Activated CD8-positive, alpha-beta memory T cell treated with anti-CD3 and anti-CD28 coated beads, Interleukin-2, amount 50 U/mL, for 48 hours (primary cell): ENCODE measurements around the gene GPER1.

Experiments
- DNase-seq: peaks from one replicate; pipeline ENCODE4 v3.0.0-alpha.2; 2020

The GPER1 gene

DNA sequence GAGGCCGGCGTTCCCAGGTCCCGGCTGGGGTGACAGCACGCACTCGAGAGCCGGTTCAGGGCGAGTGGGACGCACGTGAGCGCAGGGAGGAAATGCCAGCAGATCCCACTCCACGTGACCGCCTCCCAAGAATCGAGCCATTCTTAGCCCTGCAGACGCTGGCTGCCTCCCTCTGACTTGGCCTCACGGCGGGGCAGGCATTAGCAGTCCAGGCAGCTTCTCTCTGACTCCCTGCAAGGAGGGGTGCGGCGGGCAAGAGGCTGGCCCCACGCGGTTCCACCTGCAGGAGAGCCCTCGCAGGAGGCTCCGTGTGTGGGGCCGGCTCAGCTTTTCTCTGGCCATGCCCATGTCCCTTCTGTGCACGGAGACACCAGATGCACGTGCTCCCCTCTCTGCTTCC lies 33.5 kb upstream of the GPER1 start:
- no peak for DNase-seq

DNA sequence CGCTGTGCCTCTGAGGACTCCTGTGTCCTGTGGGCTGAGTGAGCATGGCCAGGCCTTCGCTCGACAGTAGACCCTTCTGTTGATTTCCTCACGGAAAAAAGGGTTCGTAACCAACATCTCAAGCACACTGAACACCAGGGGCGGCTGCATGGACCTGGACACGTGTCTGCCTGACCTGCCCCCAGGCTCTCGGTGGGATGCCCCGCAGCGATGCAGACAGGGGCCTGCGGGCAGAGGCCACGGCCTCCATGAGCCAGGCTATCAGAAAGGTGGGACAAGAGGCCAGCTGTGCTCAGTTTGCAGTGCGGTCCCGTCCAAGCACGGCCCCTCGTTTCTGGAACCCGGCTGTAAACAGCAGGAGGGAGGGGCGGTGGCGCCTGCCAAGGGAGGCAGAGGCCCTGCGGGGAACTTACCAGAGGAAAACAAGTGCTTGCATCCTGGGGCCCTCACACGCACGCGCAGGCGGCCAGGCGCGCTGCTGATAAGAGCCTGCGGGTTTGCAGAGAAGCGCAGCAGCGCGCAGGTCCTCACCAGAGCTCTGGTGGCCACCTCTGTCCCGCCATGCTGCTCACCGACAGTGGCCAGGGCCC lies 33.0 kb upstream of the GPER1 start:
- no peak for DNase-seq

DNA sequence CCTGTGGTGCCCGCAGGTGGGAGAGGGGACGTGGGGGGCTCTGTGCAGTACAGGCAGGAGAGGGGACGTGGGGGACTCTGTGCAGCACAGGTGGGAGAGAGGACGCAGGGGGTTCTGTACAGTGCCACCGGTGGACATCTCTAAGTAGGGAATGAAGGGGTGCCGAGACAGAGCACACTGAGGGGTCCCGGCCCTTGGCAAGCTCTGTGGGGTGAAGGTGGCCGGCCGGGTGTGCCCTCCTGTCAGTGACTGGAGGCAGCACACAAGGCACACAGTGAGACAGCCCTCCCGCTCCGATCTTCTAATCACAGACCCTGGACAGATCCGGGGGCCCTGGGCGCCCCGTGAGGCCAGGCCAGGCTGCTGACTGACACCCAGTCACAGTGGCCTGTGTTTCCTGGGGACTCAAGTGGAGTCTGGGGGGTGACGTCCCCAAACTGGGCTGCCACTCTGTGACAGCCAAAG lies 32.4 kb upstream of the GPER1 start:
- no peak for DNase-seq

DNA sequence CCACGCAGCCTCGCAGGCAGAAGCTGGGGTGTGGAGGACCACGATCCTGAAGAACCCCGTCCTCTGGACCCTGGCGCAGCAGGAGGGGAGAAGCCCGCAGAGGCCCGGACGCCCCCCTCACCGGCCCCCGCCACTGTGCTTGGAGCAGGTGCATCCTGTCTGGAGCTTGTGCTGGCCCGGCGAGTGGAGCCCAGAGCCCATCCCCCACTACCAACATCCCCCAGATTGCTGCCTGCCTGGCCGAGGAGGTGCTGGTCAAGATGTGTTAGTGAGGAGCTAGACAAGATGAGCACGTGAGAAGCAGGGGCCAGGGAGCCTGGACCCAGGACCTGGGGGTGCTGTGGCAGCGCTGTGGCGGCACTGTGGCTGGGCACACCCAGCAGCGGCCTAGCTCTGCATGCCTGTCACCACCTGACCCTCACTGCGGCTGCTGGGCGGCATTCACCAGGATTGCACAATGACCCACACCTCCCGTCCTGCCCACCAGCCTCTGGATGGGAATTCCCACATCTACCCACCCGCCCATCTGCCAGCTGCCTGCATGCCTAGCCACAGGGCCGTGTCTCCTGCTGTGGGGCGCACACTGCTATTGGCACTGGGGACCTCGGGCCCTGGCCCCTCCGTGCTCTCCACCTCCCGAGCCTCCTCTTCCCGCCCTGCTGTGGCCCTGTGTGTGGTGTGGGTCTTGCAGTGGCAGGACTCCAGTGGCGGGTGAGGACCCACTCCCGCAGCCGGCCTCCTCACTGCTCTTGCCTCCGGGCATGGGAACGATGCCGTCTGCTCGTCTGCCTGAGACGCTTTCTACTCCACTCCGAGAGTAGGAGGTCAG lies 31.7 kb upstream of the GPER1 start:
- DNase-seq: no peak

DNA sequence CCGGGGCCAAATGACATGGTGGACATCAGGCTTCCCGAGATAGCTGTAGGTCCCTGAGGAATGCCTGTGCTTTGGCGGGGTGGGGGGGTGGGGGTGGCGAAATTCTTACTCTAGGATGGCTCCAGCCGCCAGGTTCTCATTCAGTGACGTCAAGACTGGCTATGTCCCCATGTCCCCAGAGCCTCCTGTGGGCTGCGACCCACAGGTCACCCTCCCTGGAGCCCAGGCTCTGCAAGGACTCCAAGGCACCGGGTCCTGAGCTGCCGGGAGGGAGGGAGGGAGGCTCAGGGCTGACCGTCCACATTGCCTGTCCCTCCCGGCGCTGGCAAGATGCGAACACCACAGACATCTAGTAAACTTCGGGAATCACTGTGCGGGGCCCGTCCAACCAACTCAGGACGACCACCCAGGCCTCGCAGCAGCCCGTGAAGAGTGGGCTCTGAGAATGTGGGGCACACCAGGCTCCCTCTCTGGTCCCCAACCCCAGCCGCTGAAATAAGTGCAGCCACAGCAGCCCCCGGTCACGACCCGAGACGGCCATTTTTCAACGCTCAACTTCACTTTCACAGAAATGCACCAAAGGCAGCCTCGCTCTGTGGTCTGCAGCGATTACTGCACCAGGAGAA lies 31.0 kb upstream of the GPER1 start:
- no peak for DNase-seq

DNA sequence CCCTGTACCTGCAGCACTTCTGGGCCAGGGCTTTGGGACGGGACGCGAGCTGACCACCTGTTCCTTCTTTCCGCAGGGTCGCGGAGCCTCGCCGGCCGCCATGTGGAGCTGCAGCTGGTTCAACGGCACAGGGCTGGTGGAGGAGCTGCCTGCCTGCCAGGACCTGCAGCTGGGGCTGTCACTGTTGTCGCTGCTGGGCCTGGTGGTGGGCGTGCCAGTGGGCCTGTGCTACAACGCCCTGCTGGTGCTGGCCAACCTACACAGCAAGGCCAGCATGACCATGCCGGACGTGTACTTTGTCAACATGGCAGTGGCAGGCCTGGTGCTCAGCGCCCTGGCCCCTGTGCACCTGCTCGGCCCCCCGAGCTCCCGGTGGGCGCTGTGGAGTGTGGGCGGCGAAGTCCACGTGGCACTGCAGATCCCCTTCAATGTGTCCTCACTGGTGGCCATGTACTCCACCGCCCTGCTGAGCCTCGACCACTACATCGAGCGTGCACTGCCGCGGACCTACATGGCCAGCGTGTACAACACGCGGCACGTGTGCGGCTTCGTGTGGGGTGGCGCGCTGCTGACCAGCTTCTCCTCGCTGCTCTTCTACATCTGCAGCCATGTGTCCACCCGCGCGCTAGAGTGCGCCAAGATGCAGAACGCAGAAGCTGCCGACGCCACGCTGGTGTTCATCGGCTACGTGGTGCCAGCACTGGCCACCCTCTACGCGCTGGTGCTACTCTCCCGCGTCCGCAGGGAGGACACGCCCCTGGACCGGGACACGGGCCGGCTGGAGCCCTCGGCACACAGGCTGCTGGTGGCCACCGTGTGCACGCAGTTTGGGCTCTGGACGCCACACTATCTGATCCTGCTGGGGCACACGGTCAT lies 30.3 kb upstream of the GPER1 start:
- DNase-seq: no peak

DNA sequence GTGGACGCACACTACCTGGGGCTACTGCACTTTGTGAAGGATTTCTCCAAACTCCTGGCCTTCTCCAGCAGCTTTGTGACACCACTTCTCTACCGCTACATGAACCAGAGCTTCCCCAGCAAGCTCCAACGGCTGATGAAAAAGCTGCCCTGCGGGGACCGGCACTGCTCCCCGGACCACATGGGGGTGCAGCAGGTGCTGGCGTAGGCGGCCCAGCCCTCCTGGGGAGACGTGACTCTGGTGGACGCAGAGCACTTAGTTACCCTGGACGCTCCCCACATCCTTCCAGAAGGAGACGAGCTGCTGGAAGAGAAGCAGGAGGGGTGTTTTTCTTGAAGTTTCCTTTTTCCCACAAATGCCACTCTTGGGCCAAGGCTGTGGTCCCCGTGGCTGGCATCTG lies 29.6 kb upstream of the GPER1 start:
- no peak for DNase-seq

DNA sequence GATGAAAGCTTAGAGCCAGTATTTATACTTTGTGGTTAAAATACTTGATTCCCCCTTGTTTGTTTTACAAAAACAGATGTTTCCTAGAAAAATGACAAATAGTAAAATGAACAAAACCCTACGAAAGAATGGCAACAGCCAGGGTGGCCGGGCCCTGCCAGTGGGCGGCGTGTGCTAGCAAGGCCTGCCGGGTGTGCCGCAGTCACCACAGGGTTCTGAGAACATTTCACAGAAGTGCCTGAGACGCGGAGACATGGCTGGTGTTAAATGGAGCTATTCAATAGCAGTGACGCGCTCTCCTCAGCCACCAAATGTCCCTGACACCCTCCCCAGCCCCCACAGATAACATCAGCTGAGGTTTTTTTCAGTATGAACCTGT lies 29.1 kb upstream of the GPER1 start:
- no peak for DNase-seq

DNA sequence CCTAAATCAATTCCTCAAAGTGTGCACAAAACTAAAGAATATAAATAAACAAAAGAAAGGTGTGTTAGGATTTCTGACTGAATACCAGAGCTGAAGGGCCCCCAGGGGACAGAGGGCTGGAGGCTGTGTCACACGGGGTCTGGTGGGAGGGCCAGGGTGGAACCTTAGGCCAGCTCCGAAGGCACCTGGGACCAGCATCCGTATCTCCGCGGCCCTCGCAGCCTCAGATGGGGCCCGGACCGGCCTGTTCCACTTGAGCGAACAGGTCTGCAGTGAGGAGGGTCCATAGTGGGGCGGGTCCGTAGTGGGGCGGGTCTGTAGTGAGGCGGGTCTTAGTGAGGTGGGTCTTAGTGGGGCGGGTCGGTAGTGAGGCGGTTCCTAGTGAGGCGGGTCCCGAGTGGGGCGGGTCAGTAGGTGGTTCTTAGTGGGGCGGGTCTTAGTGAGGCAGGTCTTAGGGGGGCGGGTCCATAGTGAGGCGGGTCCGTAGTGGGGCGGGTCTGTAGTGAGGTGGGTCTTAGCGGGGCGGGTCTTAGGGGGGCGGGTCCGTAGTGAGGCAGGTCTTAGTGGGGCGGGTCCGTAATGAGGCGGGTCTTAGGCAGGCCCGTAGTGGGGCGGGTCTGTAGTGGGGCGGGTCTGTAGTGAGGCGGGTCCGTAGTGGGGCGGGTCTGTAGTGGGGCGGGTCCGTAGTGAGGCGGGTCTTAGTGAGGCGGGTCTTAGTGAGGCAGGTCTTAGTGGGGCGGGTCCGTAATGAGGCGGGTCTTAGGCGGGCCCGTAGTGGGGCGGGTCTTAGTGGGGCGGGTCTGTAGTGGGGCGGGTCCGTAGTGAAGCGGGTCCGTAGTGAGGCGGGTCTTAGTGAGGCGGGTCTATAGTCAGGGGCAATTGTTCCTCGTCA lies 28.5 kb upstream of the GPER1 start:
- no peak for DNase-seq

DNA sequence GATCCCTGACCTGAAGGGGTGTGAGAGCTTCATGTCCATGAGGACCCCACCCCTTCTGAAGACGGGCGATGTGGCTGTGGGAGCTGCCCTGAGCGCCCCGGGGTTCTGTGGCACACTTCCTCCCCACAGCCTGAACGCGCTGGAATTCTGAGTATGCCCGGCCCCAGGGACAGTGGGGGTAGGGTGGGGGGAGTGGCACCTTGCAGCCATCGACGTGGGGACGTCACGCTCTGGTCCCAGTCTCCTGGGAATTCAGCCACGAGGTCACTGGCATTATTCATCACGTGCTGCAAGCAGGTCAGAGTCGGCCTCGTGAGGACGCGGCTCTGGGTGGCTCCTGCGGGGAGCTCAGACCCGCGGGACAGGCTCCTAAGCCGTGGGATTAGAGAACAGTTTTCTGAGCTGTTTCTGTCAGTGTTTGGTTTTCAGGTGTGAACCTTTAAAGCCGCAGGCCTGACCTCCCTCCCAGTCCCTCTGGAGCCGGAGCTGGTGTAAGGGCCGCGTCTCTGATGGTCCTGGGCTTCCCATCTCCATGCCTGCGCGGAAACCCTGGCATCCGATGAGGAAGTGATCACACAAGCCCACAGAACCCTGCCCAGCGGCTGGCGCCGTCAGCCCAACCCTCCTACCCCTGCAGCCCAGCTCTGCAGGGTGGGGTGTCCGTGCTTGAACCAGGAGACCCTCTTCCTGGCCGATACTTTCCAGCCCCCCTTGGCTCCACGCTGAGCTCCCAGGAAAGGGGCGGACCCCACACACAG lies 27.4 kb upstream of the GPER1 start:
- DNase-seq: no peak

DNA sequence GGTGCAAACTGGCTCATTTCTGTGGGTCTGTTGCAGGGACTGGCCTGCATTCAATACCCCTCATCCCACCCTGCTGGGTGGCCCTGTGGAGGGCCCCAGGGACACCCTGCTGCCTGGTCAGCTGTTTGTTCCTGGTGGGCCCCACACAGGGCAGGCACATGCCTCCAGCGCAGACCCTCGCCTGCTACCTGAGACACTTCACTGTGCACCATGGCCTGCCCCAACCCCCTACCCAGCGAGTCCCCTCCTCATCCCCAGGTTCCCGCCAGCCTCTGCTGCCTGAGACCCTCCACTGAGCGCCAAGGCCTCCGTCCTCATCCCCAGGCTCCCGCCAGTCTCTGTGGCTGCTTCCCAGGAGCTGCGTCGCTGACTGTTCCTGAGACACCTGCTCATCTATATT lies 26.7 kb upstream of the GPER1 start:
- no peak for DNase-seq

DNA sequence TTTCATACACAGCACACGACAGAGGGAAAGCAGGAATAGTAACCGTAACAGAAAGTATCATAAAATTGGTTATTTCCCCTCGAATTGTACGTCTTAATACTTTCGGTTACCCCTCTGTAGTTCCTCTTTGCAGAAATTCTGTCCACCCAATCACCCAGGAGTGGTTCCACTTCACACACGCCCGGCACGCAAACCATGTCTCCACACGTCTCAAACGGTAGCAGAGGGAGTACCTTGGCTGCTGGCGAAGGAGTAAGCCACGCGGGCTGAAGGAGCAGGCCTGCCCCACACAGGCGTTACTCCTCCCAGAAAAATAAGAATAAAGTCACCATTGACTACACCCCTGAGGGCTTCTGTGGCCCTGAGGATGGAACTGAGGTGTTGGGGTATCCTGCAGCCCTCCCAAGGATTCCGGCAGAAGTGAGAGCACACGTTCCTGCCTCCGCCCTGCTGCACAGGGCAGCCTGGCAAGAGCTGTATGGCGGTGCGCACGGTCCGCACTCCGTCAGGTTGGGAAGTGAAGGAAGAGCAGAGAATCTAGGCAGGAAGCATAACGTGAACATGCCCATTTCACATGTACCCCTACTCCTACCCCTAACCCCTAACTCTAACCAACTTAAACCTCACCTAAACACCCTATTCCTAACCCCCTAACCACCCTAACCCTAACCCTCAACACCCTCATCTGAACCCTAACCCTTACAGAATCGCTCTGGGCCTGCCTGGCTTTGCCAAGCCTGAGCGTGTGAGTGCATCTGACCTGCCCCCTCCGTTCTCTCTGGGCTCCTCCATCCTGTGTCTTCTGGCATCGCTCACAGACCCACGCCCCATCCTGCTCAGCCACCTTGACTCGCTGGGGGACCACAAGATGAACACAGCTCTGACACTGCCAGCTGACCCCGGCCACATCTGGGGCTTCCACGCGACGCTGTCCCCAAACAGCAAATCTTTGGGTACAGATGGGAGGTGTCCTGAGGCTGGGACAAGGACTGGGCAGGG lies 25.3 kb upstream of the GPER1 start:
- no peak for DNase-seq

DNA sequence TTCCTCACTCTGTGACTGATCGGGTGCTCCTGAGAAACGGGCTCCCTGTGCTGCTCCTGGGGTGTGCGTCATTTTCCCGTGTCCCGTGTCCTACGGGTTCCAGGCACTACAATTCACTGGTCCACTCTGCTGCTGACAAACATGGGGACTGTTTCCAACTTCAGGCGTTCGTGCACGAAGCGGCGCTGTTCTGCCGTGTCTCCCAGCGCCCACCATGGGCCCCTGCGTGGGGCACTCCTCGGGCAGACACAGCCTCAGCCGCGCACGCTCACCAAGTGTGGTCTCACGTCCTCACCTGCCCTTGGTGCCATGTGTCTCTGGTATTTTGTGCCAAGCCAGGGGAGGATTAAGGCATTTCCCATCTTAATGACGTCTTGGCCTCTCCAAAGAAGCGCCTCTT lies 24.6 kb upstream of the GPER1 start:
- no peak for DNase-seq

DNA sequence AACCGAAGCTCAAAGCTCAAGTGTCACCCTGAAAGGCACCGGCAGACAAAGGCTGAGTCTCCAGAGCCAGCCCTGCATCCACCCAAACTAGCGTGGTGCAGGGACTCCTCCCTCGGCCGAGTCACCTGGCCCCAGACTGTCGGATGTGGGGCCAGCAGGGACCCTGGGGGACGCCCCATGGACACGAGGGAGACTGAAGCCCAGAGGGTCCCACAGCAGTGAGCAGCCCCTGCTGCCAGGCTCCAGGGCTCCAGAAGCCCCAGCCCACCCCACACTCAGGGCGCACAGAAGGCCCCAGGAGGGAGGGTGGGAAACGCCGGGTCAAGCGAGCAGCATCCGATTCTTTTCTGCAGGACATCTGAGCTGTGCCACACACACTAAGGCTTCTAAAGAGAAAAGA lies 23.3 kb upstream of the GPER1 start:
- no peak for DNase-seq

DNA sequence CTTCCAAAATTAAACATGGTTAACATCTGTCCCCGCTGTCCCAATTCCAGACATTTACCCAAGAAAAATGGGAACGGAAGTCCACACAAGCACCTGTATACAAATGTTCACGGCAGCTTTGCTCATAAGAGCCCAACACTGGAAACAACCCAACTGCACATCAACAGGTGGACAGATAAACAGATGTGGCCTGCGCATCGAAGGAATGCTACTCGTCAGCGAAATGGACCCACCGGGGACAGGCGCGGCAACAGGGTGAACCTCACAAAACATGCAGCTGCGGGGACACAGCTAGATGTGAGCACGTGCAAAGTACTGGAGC lies 22.7 kb upstream of the GPER1 start:
- no peak for DNase-seq

DNA sequence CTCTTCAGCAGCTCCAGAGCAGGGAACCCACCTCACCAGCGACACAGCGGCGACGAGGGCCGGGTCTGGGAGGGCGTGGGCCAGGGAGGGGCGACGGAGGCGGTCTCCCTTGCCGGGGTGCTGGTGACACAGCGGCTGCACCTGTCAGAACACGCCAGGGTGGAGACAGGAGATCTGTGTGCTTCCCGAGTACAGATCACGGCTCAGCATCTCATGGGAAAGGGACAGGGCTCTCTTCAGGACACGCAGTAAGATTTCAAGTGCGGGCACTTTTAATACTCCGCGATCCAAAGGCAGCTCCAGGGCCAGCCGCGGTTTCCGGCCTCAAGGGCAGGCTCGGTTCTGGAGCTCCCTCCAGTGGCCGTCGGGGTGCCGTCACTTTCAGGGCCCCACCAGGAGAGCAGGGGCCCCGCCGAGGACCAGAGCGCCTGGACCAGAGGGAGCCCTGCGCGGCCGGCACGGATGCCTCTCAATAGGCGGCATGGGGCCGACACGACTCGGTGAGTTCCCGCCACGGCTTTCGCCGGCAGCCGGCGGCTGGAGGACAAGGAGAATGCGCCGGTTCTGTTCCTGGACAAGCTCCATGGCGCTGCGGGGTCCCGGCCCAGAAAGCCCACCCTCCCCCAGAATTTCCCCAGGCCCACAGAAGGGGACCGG lies 22.2 kb upstream of the GPER1 start:
- DNase-seq: peak; percentile 91

DNA sequence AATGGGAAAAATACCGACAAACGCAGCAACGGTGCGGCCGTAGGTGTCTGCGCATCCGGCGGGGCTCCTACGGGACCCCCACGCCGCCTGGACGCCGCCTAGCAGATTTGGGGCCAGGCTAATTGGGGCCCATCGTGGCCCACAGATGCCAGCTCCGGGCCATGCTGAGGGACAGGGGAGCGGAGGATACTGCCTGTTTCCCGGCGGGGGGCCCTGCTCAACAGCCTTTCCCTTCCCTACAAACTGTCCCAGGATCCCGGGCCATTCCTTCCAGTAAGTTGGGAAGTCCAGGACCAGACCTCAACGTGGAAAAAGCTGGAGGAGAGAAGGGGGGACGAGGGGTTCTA lies 21.7 kb upstream of the GPER1 start:
- DNase-seq: no peak

DNA sequence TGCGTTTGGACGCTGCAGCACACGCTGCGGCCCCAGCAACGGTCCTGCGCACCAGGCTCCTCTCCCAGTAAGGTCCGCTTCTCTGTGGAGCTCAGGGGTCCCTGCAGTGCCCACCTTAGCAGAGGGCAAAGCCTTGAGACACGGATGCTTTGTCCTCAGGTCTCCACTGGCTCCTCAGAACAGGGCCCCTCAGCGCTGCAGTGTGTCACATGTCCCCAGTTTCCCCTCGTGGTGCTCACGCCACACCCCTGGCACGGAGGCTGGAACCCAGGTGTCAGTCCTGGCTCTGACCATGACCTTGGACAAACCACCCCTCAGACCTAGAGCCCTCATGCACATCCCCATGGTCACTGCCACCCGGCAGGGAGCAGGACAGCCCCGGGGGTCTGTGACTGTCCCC lies 19.9 kb upstream of the GPER1 start:
- no peak for DNase-seq

DNA sequence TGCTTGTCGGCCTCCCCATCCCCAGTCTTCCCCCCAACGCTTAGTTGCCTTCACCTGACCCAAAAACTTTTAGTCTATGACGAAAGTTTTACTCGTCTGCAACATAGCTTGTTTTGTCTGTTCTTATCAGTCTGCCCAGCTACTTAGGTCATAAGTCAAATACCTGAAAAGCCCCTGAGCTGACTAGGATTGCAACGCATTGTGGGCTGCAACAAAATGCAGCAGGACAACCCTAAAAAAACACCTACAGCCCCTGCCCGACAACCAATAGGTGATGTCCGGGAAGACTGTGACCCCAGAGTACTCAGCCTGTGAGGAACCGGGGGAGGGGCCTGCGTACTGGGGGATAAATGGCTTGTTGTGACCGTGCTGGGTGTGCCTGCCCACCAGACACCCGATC lies 19.3 kb upstream of the GPER1 start:
- no peak for DNase-seq

DNA sequence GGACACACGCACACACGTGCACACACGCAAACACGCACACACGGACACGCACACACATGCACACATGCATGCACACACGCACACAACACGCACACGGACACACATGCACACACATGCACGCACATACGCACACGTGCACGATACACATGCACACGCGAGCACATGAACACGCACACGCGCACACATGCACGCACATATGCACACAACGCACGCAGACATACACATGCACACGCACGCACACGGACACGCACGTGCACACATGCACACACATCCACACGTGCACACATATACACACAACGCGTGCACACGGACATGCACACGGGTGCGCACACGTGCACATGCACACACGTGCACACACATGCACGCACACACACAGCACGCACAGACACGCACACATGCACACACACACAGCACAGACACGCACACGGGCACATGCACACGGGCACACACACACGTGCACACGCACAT lies 17.3 kb upstream of the GPER1 start:
- DNase-seq: no peak
